RWPE1 (cell line): ENCODE measurements around the gene RIMBP2.

Experiments
- CTCF ChIA-PET: fragments of 350-600 bp; sonication (Branson Sonifier 250); formaldehyde crosslinking; extraction: SDS; loops from one replicate; lab custom pipeline; 2021; lab: Yijun Ruan, JAX
- POLR2A ChIA-PET: fragments of 400-600 bp; formaldehyde crosslinking; extraction: SDS; loops from one replicate; lab custom pipeline; 2020; ENCODE audit warnings: antibody characterized with exemption; ENCODE audit not compliant: low non-redundant PET; lab: Yijun Ruan, JAX
- DNase-seq: peaks from one replicate; pipeline ENCODE4 v3.0.0; 2012; ENCODE audit warnings: low spot score
- H3K27ac ChIP-seq: fragments of 450-650 bp; 2 replicates; pipeline ENCODE4 v1.5.1; 2017
- TF ChIP-seq, protein P1 (sequence below): fragments of 450-650 bp; conservative IDR thresholded peaks from 2 replicates; pipeline ENCODE4 v1.5.1; 2017; ENCODE audit warnings: low read depth, mild to moderate bottlenecking

The RIMBP2 gene

DNA sequence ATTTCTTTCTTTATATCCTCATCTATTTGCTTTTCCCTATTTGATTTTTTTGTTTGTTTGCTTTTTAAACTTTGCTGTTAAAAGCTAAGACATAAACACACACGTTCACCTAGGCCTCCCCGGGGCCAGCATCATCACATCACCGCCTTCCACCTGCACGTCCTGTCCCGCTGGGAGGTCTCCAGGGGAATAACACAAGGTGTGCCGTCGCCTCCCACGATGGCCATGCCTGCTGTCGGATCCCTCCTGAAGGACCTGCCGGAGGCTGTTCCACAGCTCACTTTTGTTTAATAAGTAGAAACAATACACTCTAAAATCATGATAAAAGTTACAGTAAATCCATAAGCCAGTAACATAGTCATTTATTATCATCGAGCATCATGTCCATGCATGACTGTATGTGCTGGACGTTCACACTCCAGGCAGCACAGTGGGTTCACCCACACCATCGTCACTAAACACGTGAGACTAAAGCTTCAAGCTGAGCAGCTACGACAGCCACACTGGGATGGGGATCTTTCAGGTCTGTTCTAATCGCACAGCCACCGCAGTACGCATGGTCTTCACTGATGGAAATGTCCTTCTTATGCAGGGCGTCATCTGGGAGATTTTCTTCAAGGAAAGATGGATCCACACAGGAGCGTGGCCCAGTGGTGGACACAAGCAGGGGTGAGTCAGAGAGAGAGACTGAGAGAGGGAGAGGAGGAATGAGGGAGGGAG, 3.6 kb downstream of the RIMBP2 start:
- ChIA-PET POLR2A (no interaction called here), CTCF (no interaction called here)
- TF ChIP-seq, protein P1, sequence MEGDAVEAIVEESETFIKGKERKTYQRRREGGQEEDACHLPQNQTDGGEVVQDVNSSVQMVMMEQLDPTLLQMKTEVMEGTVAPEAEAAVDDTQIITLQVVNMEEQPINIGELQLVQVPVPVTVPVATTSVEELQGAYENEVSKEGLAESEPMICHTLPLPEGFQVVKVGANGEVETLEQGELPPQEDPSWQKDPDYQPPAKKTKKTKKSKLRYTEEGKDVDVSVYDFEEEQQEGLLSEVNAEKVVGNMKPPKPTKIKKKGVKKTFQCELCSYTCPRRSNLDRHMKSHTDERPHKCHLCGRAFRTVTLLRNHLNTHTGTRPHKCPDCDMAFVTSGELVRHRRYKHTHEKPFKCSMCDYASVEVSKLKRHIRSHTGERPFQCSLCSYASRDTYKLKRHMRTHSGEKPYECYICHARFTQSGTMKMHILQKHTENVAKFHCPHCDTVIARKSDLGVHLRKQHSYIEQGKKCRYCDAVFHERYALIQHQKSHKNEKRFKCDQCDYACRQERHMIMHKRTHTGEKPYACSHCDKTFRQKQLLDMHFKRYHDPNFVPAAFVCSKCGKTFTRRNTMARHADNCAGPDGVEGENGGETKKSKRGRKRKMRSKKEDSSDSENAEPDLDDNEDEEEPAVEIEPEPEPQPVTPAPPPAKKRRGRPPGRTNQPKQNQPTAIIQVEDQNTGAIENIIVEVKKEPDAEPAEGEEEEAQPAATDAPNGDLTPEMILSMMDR = no peak
- no peak for DNase-seq
- no peak overlapping the region for H3K27ac ChIP-seq

DNA sequence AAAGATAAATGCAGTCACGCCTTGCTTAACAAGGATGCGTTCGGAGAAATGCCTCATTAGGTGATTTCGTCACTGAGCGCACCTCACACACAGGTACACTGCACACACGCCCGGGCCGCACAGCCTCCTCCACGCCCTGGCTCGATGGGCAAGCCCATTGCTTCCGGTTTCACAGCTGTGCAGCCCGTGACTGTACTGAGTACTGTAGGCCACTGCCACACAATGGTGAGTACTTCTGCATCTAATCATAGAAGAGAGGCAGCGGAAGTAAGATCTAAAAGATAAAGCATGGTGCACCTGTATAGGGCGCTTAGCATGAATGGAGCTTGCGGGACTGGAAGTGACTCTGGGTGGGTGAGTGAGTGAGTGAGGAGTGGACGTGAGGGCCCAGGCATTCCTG, 4.3 kb downstream of the RIMBP2 start:
- POLR2A ChIA-PET = no interaction called here
- CTCF ChIA-PET = no interaction called here
- TF ChIP-seq, protein P1 = no peak
- H3K27ac ChIP-seq = no peak overlapping the region
- no peak for DNase-seq

DNA sequence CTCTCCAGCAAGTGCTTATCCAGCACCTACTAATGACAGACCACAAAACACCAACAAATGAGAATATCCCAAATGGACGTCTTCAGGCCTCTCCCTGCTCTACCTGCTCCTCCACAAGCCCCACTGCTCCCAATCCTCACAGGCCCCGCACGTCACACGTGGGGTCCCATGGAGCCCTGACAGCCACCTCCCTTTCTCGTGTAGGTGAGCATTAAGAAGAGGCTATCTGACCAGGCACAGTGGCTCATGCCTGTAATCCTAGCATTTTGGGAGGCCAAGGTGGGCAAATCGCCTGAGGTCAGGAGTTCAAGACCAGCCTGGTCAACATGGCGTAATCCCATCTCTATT, 5.4 kb downstream of the RIMBP2 start:
- no peak overlapping the region for H3K27ac ChIP-seq
- DNase-seq = no peak
- TF ChIP-seq, protein P1 = no peak
- ChIA-PET CTCF (interaction anchor here (0.6 kb wide), 1 partner anchor 105 kb away, joined by 3 read pairs; no protein-coding TSS in a partner anchor), POLR2A (interaction anchor here (0.6 kb wide), 1 partner anchor 355 kb away, joined by 3 read pairs; no protein-coding TSS in a partner anchor)

DNA sequence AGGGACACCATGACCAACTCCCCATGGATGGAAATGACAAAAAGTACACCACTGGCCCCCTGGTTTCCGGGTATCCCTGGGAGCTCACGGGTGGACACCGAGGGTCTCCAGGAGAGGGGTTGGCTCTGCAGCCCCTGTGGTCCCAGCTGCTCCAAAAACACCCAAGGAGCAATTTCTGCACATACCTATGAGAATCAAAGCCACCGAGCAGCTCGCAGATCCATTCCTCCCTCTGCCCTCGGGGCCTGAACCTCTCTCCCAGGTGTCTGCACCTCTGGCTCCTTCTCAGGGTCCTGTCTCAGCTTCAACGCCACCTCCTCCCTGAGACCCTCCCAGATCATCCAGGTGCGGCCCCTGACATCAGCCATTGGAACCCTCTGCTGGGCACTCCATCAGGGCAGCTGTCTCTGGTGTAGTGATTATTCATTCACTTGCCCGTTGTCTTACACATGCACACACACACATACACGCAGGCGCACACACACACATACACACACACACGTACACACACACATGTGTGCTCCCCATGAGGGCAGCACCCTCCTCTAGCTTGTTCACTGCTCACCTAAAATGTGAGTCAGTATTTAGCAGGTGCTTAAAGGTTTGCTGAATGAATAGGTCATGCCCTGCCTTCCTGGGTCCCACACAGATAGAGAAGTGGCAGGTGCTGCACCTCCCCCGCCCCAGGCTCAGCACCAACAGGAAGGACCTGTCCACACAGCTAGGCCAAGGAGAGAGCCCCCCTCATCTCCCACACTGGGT, 5.9 kb downstream of the RIMBP2 start:
- no peak overlapping the region for H3K27ac ChIP-seq
- CTCF ChIA-PET = no interaction called here
- POLR2A ChIA-PET = interaction anchor here (0.6 kb wide), 1 partner anchor 355 kb away, joined by 3 read pairs; no protein-coding TSS in a partner anchor
- DNase-seq = no peak
- TF ChIP-seq, protein P1 = no peak

DNA sequence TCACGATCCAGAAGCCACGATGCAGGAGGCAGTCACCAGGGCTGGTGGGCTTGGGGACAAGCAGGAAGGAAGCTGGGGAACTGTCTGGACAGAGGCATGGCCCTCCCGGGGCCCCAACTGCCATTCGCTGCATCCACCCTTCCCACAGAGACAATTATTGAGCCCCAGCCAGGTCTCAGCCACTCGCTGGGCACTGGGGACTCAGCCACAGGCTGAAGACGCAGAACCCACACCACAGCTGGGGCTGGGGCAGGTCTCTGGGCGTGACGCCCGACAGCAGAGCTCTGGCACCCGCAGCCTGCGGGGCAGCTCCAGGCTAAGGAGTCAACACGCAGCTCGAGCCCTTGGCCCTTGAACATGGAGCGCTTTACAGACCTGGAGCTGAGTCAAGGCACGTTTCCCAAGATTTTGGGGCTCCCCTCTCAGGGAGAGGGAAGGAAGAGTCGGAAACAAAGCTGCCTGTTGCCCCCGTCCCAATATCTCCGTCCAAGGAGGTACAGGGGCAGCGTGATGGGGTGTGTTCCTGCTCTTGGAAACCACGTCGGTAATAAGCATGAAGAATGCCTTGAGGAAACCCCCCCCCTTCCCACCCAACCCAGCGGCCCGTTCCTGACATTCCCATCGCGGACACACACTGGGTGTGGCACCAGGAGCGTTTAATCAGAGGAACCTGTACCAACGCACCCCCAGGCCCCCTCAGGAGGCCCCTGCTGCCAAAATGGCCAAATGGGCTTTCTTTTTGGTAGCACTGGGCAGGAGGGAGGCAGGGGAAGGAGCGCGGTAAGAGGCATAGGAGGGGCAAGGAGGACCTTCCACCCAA, 6.7 kb downstream of the RIMBP2 start:
- ChIA-PET POLR2A (no interaction called here), CTCF (no interaction called here)
- TF ChIP-seq, protein P1 = no peak
- no peak for DNase-seq
- H3K27ac ChIP-seq = no peak overlapping the region

DNA sequence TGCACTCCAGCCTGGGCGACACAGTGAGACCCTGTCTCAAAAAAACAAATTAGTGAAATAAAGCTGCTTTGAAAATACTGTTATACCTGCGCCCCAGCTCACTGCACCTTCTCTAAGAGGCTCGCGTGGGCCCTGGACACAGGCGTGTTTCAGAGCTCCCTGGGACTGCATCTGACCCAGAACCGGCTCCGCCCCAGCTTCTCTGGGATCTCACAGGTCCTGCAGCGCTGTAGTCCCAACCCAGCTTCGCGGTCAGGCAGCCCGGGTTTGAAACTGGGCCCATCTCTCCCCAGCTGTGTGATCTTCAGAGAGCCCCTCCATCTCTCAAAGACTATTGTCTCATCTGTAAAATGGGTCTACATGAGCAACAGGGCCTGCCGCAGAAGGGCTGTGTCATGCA, 7.5 kb downstream of the RIMBP2 start:
- no peak overlapping the region for H3K27ac ChIP-seq
- ChIA-PET POLR2A (no interaction called here), CTCF (no interaction called here)
- DNase-seq = no peak
- TF ChIP-seq, protein P1 = no peak
